ENCODE results near the gene ADAMTSL3. TPM values are rescaled to one million over a fixed set of nuclear protein-coding genes. Genes with fewer than 3 reads are reported as not detected.
A peak's percentile ranks its signal among the peaks of the same experiment; 100 is the strongest.

Gene ADAMTSL3
- total RNA-seq, 1 donor from 2014 or later, result 0.67 TPM

- no peak for TF ChIP-seq CTCF (IDR thresholded peaks at IDR 0.05; ENCODE audit: insufficient read depth, low read length, poor library complexity, severe bottlenecking)
- no peak for DNase-seq (ENCODE audit: low read depth)
- no peaks in the 10 kb centered on the region for H3K36me3 ChIP-seq (ENCODE audit: control insufficient read depth, insufficient read depth, low read length)
- H3K27me3 ChIP-seq (ENCODE audit: control insufficient read depth, insufficient read depth, low read length), result no peaks in the 10 kb centered on the region
- no peak overlapping the region for H3K4me3 ChIP-seq (ENCODE audit: low read depth, low read length)
Measured at GRCh38 chr15:83846847-83847246, 192.9 kb downstream of the ADAMTSL3 start.

DNA sequence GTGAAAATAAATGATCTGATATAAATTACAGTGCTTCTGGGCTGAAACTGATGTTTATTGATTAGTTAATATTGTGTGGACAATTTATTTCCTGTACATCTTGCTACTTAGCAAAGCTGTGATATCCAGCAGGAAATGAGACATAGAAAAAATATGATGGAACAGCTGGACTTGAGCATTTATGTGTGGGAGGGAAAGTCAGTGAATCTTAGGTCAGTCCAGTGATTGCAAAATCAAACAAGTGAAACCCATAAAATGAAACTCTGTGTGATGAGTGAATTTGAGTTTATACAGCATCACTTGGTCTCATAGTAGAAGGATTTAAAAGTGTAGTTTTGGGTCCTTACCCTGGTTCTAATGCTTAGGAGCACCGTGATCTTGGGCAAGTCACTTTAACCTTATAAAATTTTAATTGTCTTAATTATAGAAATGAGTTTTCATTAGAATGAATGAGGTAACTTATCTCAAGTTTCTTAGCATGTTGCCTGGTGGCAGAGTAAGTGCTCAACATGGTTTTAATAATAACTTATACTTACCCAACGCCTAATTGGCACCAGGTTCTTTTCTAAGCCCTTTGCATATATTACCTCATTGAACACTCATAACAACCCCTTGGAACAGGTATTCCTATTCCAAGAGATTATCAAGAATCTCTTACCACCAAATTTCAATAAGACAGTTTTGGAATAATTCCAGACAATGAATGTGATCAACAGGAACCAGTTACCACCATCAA lies 194.6 kb downstream of the ADAMTSL3 start:
- Histone ChIP-seq H3K4me3 (ENCODE audit: low read depth, low read length) (no peak overlapping the region), H3K27me3 (ENCODE audit: control insufficient read depth, insufficient read depth, low read length) (no peaks in the 10 kb centered on the region), H3K36me3 (ENCODE audit: control insufficient read depth, insufficient read depth, low read length) (no peaks in the 10 kb centered on the region)
- no peak for TF ChIP-seq CTCF (IDR thresholded peaks at IDR 0.05; ENCODE audit: insufficient read depth, low read length, poor library complexity, severe bottlenecking)
- DNase-seq (ENCODE audit: low read depth), result peak; percentile 74

DNA sequence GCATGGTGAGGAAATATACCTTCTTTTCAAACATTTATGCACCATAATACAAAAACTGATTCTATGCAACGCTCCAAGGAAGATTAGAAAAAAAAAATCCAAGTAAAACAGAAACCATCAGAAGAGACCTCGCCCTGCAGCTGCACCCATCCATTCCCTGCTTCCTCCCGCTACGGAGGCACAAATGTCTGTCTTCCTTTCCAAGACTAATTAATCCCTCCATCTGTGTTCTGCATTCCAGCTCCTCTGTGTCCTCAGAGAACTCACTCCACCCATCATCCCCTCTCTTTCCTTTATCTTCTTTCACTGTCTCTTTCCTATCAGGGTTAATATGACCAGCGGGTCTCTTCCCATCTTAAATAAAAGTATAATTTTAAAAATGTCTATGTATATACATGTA lies 196.1 kb downstream of the ADAMTSL3 start:
- H3K36me3 ChIP-seq (ENCODE audit: control insufficient read depth, insufficient read depth, low read length), result no peaks in the 10 kb centered on the region
- H3K27me3 ChIP-seq (ENCODE audit: control insufficient read depth, insufficient read depth, low read length), result no peaks in the 10 kb centered on the region
- H3K4me3 ChIP-seq (ENCODE audit: low read depth, low read length), result no peak overlapping the region
- no peak for DNase-seq (ENCODE audit: low read depth)
- TF ChIP-seq CTCF (IDR thresholded peaks at IDR 0.05; ENCODE audit: insufficient read depth, low read length, poor library complexity, severe bottlenecking), result no peak

- no peaks in the 10 kb centered on the region for H3K27me3 ChIP-seq (ENCODE audit: control insufficient read depth, insufficient read depth, low read length)
- H3K4me3 ChIP-seq (ENCODE audit: low read depth, low read length), result no peak overlapping the region
- no peaks in the 10 kb centered on the region for H3K36me3 ChIP-seq (ENCODE audit: control insufficient read depth, insufficient read depth, low read length)
- no peak for DNase-seq (ENCODE audit: low read depth)
- no peak for TF ChIP-seq CTCF (IDR thresholded peaks at IDR 0.05; ENCODE audit: insufficient read depth, low read length, poor library complexity, severe bottlenecking)
Measured at GRCh38 chr15:83850501-83851245, 196.8 kb downstream of the ADAMTSL3 start.

DNA sequence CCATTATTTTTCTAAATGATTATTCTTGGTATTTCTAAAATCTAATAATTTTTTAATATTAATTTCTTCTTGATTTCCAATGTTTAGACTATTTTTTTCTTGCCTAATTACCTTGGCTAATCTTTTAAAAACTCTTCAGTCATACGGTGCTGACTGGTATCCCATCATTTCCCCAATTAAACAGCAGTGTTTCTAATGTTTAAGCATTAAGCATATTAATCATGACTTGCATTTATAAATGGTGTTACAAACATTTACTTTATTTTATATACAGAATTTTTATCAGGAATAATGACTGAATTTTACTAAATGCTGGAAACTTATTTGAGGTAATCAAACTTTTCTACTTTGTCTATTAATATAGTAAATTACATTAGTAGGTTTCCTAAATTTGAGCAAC lies 199.3 kb downstream of the ADAMTSL3 start:
- no peak for TF ChIP-seq CTCF (IDR thresholded peaks at IDR 0.05; ENCODE audit: insufficient read depth, low read length, poor library complexity, severe bottlenecking)
- H3K27me3 ChIP-seq (ENCODE audit: control insufficient read depth, insufficient read depth, low read length), result no peaks in the 10 kb centered on the region
- no peaks in the 10 kb centered on the region for H3K36me3 ChIP-seq (ENCODE audit: control insufficient read depth, insufficient read depth, low read length)
- no peak overlapping the region for H3K4me3 ChIP-seq (ENCODE audit: low read depth, low read length)
- DNase-seq (ENCODE audit: low read depth), result no peak
